WTC11 (cell line): ENCODE measurements around the gene NCKAP5. TPM values are rescaled to one million over a fixed set of nuclear protein-coding genes. Genes with fewer than 3 reads are reported as not detected.

Experiments
- ATAC-seq: fragments of 200-7000 bp; cut with Tn5 transposase; 2 replicates; pipeline ENCODE4 v1.10.0; 2021; ENCODE audit warnings: mild to moderate bottlenecking, moderate library complexity
- CTCF ChIA-PET: fragments of 300-600 bp; sonication (Branson Sonifier 250); formaldehyde crosslinking; loops from one replicate; lab custom pipeline; 2021; ENCODE audit warnings: antibody characterized with exemption; lab: Charles Lee
- POLR2A ChIA-PET: fragments of 350-600 bp; sonication (Branson Sonifier 250); formaldehyde crosslinking; loops from one replicate; lab custom pipeline; 2021; ENCODE audit warnings: antibody characterized with exemption; lab: Charles Lee
- DNase-seq: peaks from one replicate; pipeline ENCODE4 v3.0.0; 2021; ENCODE audit warnings: low spot score
- H3K27ac Mint-ChIP-seq: 2 replicates; pipeline ENCODE4 v1.8.0; 2021; ENCODE audit warnings: mixed read lengths
- H3K27me3 Mint-ChIP-seq: 2 replicates; pipeline ENCODE4 v1.8.0; 2021; ENCODE audit warnings: low read depth, mild to moderate bottlenecking, moderate library complexity, mixed read lengths
- H3K36me3 Mint-ChIP-seq: 2 replicates; pipeline ENCODE4 v1.8.0; 2021; ENCODE audit warnings: mixed read lengths
- H3K4me1 Mint-ChIP-seq: 2 replicates; pipeline ENCODE4 v1.8.0; 2022; ENCODE audit warnings: mixed read lengths
- H3K4me3 Mint-ChIP-seq: 2 replicates; pipeline ENCODE4 v1.8.0; 2021; ENCODE audit warnings: mild to moderate bottlenecking, moderate library complexity, mixed read lengths
- H3K9me3 Mint-ChIP-seq: 2 replicates; pipeline ENCODE4 v1.8.0; 2021; ENCODE audit warnings: mixed read lengths
- FOXP1 ChIP-seq: sonication (generic); formaldehyde crosslinking; IDR thresholded peaks from 2 replicates; pipeline ENCODE4 v1.8.0; 2022; ENCODE audit warnings: missing genetic modification reagents, mild to moderate bottlenecking, moderate library complexity, borderline replicate concordance
- GTF2I ChIP-seq: fragments of 250-450 bp; sonication (Bioruptor Pico); conservative IDR thresholded peaks from 2 replicates; pipeline ENCODE4 v1.4.0; 2021; ENCODE audit warnings: mild to moderate bottlenecking
- IRF2 ChIP-seq: sonication (generic); formaldehyde crosslinking; IDR thresholded peaks from 2 replicates; pipeline ENCODE4 v1.8.0; 2022; ENCODE audit warnings: low read depth, missing genetic modification reagents, borderline replicate concordance
- JUN ChIP-seq: sonication (generic); formaldehyde crosslinking; IDR thresholded peaks from 2 replicates; pipeline ENCODE4 v1.8.0; 2023; ENCODE audit warnings: mild to moderate bottlenecking, missing genetic modification reagents
- OVOL2 ChIP-seq: fragments of 250-450 bp; sonication (Bioruptor Pico); IDR thresholded peaks from 2 replicates; pipeline ENCODE4 v1.9.0; 2021; ENCODE audit warnings: mild to moderate bottlenecking, borderline replicate concordance
- RORB ChIP-seq: fragments of 250-450 bp; sonication (Bioruptor Pico); IDR thresholded peaks from 2 replicates; pipeline ENCODE4 v1.9.0; 2021; ENCODE audit warnings: mild to moderate bottlenecking
- SMAD4 ChIP-seq: sonication (generic); formaldehyde crosslinking; IDR thresholded peaks from 2 replicates; pipeline ENCODE4 v1.8.0; 2022; ENCODE audit warnings: mild to moderate bottlenecking, missing genetic modification reagents
- TCF7 ChIP-seq: sonication (generic); formaldehyde crosslinking; IDR thresholded peaks from 2 replicates; pipeline ENCODE4 v1.8.0; 2022; ENCODE audit warnings: mild to moderate bottlenecking, low read depth, missing genetic modification reagents, moderate library complexity
- ZNF138 ChIP-seq: sonication (generic); formaldehyde crosslinking; conservative IDR thresholded peaks from 2 replicates; pipeline ENCODE4 v1.8.1; 2022; ENCODE audit warnings: mild to moderate bottlenecking, moderate library complexity, missing genetic modification reagents
- ZNF423 ChIP-seq: fragments of 250-450 bp; sonication (Bioruptor Pico); IDR thresholded peaks from 2 replicates; pipeline ENCODE4 v2.1.2; 2022; ENCODE audit warnings: mild to moderate bottlenecking, moderate library complexity
- total RNA-seq: library from RNA; stranded (reverse); gene quantifications from 3 replicates; pipeline ENCODE4 v1.2.3, GENCODE V29; 2021
- TF ChIP-seq, protein P1 (sequence below): sonication (generic); formaldehyde crosslinking; IDR thresholded peaks from 2 replicates; pipeline ENCODE4 v1.8.1; 2023; ENCODE audit warnings: mild to moderate bottlenecking, moderate library complexity, missing genetic modification reagents
- TF ChIP-seq, protein P2 (sequence below): sonication (generic); formaldehyde crosslinking; IDR thresholded peaks from 2 replicates; pipeline ENCODE4 v1.8.1; 2023; ENCODE audit warnings: mild to moderate bottlenecking, missing genetic modification reagents, moderate library complexity
- TF ChIP-seq, protein P3 (sequence below): fragments of 250-450 bp; sonication (Bioruptor Pico); IDR thresholded peaks from 2 replicates; pipeline ENCODE4 v1.9.0; 2021; ENCODE audit warnings: mild to moderate bottlenecking
- TF ChIP-seq, protein P4 (sequence below): sonication (generic); formaldehyde crosslinking; IDR thresholded peaks from 2 replicates; pipeline ENCODE4 v1.8.0; 2023; ENCODE audit warnings: mild to moderate bottlenecking, missing genetic modification reagents
- TF ChIP-seq, protein P5 (sequence below): sonication (generic); formaldehyde crosslinking; IDR thresholded peaks from 2 replicates; pipeline ENCODE4 v1.8.1; 2022; ENCODE audit warnings: mild to moderate bottlenecking, moderate library complexity, missing genetic modification reagents
- TF ChIP-seq, protein P6 (sequence below): sonication (generic); formaldehyde crosslinking; IDR thresholded peaks from 2 replicates; pipeline ENCODE4 v1.8.0; 2023; ENCODE audit warnings: missing genetic modification reagents
- TF ChIP-seq, protein P7 (sequence below): sonication (generic); formaldehyde crosslinking; IDR thresholded peaks from 2 replicates; pipeline ENCODE4 v1.8.1; 2023; ENCODE audit warnings: mild to moderate bottlenecking, missing genetic modification reagents, borderline replicate concordance

Gene NCKAP5
- total RNA-seq, 1 experiment from 2014 or later, result 0.55 TPM

DNA sequence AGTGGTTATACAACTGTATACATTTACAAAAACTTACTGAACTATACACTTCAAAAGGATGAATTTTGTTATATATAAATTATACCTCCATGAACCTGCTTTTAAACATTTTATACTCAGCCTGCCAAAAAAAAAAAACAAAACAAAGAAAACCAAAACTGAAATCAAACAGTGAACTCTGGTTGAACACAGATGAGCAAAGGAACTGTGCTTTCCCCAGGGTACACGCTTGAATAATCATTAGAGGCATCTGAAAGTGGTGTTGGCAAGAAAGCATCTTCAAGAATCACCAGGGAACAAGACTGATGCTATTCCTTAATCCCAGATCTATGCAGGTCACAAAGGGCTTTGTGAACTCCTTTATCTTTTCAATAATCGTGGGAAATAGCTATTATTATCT, 821.2 kb downstream of the NCKAP5 start (continued):
- TF ChIP-seq, protein P1, sequence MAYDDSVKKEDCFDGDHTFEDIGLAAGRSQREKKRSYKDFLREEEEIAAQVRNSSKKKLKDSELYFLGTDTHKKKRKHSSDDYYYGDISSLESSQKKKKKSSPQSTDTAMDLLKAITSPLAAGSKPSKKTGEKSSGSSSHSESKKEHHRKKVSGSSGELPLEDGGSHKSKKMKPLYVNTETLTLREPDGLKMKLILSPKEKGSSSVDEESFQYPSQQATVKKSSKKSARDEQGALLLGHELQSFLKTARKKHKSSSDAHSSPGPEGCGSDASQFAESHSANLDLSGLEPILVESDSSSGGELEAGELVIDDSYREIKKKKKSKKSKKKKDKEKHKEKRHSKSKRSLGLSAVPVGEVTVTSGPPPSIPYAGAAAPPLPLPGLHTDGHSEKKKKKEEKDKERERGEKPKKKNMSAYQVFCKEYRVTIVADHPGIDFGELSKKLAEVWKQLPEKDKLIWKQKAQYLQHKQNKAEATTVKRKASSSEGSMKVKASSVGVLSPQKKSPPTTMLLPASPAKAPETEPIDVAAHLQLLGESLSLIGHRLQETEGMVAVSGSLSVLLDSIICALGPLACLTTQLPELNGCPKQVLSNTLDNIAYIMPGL, result no peak
- no peak for TF ChIP-seq OVOL2 (CRISPR knock-in tag)
- no peak for TF ChIP-seq FOXP1 (CRISPR knock-in tag)
- no peak for TF ChIP-seq IRF2 (CRISPR knock-in tag)

DNA sequence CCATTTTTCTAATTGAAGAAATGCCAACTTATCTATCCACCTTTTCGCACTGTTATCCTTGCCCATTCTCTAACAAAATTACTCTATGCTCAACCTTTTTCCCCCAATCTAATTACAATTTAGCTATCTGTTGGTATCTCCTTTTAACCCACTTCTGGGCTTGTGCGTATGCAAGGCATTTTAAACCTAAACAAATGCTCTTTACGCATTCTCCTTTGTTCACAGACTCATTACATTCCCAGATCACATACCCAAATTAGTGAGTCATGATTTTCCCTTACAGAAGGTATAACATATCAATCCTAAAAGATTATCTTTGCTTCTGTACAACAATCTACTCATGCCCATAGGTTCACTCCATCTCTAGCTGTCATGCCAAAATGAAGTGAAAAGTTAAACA, 826.5 kb downstream of the NCKAP5 start:
- no peak overlapping the region for H3K27ac Mint-ChIP-seq
- TF ChIP-seq RORB (CRISPR knock-in tag), result no peak
- TF ChIP-seq IRF2 (CRISPR knock-in tag), result no peak
- TF ChIP-seq, protein P2, sequence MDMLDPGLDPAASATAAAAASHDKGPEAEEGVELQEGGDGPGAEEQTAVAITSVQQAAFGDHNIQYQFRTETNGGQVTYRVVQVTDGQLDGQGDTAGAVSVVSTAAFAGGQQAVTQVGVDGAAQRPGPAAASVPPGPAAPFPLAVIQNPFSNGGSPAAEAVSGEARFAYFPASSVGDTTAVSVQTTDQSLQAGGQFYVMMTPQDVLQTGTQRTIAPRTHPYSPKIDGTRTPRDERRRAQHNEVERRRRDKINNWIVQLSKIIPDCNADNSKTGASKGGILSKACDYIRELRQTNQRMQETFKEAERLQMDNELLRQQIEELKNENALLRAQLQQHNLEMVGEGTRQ (CRISPR knock-in tag), result no peak
- TF ChIP-seq, protein P3, sequence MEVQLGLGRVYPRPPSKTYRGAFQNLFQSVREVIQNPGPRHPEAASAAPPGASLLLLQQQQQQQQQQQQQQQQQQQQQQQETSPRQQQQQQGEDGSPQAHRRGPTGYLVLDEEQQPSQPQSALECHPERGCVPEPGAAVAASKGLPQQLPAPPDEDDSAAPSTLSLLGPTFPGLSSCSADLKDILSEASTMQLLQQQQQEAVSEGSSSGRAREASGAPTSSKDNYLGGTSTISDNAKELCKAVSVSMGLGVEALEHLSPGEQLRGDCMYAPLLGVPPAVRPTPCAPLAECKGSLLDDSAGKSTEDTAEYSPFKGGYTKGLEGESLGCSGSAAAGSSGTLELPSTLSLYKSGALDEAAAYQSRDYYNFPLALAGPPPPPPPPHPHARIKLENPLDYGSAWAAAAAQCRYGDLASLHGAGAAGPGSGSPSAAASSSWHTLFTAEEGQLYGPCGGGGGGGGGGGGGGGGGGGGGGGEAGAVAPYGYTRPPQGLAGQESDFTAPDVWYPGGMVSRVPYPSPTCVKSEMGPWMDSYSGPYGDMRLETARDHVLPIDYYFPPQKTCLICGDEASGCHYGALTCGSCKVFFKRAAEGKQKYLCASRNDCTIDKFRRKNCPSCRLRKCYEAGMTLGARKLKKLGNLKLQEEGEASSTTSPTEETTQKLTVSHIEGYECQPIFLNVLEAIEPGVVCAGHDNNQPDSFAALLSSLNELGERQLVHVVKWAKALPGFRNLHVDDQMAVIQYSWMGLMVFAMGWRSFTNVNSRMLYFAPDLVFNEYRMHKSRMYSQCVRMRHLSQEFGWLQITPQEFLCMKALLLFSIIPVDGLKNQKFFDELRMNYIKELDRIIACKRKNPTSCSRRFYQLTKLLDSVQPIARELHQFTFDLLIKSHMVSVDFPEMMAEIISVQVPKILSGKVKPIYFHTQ (CRISPR knock-in tag), result no peak
- no peak for TF ChIP-seq GTF2I (CRISPR knock-in tag)
- no peak for TF ChIP-seq FOXP1 (CRISPR knock-in tag)
- TF ChIP-seq, protein P4, sequence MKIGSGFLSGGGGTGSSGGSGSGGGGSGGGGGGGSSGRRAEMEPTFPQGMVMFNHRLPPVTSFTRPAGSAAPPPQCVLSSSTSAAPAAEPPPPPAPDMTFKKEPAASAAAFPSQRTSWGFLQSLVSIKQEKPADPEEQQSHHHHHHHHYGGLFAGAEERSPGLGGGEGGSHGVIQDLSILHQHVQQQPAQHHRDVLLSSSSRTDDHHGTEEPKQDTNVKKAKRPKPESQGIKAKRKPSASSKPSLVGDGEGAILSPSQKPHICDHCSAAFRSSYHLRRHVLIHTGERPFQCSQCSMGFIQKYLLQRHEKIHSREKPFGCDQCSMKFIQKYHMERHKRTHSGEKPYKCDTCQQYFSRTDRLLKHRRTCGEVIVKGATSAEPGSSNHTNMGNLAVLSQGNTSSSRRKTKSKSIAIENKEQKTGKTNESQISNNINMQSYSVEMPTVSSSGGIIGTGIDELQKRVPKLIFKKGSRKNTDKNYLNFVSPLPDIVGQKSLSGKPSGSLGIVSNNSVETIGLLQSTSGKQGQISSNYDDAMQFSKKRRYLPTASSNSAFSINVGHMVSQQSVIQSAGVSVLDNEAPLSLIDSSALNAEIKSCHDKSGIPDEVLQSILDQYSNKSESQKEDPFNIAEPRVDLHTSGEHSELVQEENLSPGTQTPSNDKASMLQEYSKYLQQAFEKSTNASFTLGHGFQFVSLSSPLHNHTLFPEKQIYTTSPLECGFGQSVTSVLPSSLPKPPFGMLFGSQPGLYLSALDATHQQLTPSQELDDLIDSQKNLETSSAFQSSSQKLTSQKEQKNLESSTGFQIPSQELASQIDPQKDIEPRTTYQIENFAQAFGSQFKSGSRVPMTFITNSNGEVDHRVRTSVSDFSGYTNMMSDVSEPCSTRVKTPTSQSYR (CRISPR knock-in tag), result no peak
- no peak for TF ChIP-seq TCF7 (CRISPR knock-in tag)
- TF ChIP-seq, all 79 proteins: peak for 0
- H3K4me3 Mint-ChIP-seq, result no peak overlapping the region
- peaks cover 10% of the 10 kb centered on the region for H3K4me1 Mint-ChIP-seq
- no peak for ATAC-seq
- ChIA-PET CTCF (no interaction called here), POLR2A (no interaction called here)
- peaks cover 9% of the 10 kb centered on the region; the same call in 1 of the 2 replicates for H3K9me3 Mint-ChIP-seq
- no peaks in the 10 kb centered on the region for H3K27me3 Mint-ChIP-seq
- no peaks in the 10 kb centered on the region for H3K36me3 Mint-ChIP-seq
- no peak for DNase-seq

DNA sequence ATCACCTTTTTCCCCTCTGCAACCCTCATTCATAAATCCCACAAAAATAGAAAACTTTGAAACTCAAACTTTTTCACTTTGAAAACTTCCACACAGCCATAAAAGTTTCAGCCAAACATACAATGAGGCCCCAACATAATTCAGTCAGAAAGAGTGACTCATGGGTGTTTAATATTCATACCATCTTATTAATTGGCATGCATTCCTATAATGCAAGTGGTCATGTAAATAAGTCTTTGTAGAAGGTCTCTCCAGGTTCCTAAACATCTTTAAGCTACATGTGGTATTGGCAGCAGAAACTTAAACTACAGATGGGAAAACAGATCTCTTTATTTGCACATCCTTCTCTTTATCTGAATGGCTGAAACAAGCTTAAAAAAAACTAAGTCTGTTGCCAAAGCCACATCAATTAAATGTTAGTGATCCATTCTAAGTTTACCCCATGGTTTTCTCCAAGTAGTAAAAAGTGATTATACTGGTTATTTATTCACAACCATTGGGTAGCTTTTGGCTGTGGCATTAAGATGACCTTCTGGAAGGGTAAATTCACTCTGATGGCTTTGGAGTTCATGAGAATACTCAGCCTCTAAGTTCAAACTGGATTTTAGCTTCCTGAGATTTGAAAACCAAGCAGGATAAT, 828.1 kb downstream of the NCKAP5 start:
- H3K4me3 Mint-ChIP-seq, result no peak overlapping the region
- ATAC-seq, result no peak
- no peaks in the 10 kb centered on the region for H3K36me3 Mint-ChIP-seq
- H3K27me3 Mint-ChIP-seq, result no peaks in the 10 kb centered on the region
- H3K4me1 Mint-ChIP-seq, result peaks cover 10% of the 10 kb centered on the region
- no peak for DNase-seq
- CTCF ChIA-PET, result no interaction called here
- no peak overlapping the region; the same call in 1 of the 2 replicates for H3K27ac Mint-ChIP-seq
- H3K9me3 Mint-ChIP-seq, result peaks cover 9% of the 10 kb centered on the region; the same call in 1 of the 2 replicates
- POLR2A ChIA-PET, result no interaction called here
- TF ChIP-seq TCF7 (CRISPR knock-in tag) (no peak), RORB (CRISPR knock-in tag) (no peak), ZNF138 (no peak), JUN (CRISPR knock-in tag) (no peak), SMAD4 (CRISPR knock-in tag) (no peak), ZNF423 (CRISPR knock-in tag) (no peak)
- TF ChIP-seq, protein P5, sequence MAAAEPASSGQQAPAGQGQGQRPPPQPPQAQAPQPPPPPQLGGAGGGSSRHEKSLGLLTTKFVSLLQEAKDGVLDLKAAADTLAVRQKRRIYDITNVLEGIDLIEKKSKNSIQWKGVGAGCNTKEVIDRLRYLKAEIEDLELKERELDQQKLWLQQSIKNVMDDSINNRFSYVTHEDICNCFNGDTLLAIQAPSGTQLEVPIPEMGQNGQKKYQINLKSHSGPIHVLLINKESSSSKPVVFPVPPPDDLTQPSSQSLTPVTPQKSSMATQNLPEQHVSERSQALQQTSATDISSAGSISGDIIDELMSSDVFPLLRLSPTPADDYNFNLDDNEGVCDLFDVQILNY (CRISPR knock-in tag), result no peak
- TF ChIP-seq, protein P6, sequence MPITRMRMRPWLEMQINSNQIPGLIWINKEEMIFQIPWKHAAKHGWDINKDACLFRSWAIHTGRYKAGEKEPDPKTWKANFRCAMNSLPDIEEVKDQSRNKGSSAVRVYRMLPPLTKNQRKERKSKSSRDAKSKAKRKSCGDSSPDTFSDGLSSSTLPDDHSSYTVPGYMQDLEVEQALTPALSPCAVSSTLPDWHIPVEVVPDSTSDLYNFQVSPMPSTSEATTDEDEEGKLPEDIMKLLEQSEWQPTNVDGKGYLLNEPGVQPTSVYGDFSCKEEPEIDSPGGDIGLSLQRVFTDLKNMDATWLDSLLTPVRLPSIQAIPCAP (CRISPR knock-in tag), result no peak
- TF ChIP-seq, protein P7, sequence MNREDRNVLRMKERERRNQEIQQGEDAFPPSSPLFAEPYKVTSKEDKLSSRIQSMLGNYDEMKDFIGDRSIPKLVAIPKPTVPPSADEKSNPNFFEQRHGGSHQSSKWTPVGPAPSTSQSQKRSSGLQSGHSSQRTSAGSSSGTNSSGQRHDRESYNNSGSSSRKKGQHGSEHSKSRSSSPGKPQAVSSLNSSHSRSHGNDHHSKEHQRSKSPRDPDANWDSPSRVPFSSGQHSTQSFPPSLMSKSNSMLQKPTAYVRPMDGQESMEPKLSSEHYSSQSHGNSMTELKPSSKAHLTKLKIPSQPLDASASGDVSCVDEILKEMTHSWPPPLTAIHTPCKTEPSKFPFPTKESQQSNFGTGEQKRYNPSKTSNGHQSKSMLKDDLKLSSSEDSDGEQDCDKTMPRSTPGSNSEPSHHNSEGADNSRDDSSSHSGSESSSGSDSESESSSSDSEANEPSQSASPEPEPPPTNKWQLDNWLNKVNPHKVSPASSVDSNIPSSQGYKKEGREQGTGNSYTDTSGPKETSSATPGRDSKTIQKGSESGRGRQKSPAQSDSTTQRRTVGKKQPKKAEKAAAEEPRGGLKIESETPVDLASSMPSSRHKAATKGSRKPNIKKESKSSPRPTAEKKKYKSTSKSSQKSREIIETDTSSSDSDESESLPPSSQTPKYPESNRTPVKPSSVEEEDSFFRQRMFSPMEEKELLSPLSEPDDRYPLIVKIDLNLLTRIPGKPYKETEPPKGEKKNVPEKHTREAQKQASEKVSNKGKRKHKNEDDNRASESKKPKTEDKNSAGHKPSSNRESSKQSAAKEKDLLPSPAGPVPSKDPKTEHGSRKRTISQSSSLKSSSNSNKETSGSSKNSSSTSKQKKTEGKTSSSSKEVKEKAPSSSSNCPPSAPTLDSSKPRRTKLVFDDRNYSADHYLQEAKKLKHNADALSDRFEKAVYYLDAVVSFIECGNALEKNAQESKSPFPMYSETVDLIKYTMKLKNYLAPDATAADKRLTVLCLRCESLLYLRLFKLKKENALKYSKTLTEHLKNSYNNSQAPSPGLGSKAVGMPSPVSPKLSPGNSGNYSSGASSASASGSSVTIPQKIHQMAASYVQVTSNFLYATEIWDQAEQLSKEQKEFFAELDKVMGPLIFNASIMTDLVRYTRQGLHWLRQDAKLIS, result no peak
